ENCODE data around the gene CSHL1.
"Not testable (repeated sequence)": the region's sequence is repeated elsewhere in the genome, so short reads cannot be mapped to it uniquely, and the experiment has no call there.

- not testable (repeated sequence) for TF ChIP-seq MYC (IDR thresholded peaks at IDR 0.05; ENCODE audit: borderline replicate concordance, low read length); EP300 (IDR thresholded peaks at IDR 0.05); HMGXB4 (CRISPR knock-in tag; IDR thresholded peaks at IDR 0.05; ENCODE audit: borderline replicate concordance); CBX8 (IDR thresholded peaks at IDR 0.05); POLR2A (IDR thresholded peaks at IDR 0.05; ENCODE audit: low read length); CTCF (IDR thresholded peaks at IDR 0.05); KDM1A (IDR thresholded peaks at IDR 0.05; ENCODE audit: low read depth); POLR2AphosphoS2 (conservative IDR thresholded peaks at IDR 0.05; ENCODE audit: low read length); TP53 (CRISPR knock-in tag; IDR thresholded peaks at IDR 0.05); USF2 (IDR thresholded peaks at IDR 0.05); ZSCAN20 (CRISPR knock-in tag; IDR thresholded peaks at IDR 0.05); REST (IDR thresholded peaks at IDR 0.05); MAX (IDR thresholded peaks at IDR 0.05); RCOR1 (IDR thresholded peaks at IDR 0.05; ENCODE audit: low read depth, low read length)
Measured at GRCh38 chr17:63882626-63883126, 28.4 kb downstream of the CSHL1 start.

Measured in A549 (cell line).